GM18868 (cell line): ENCODE measurements around the gene PFKFB2.

ENCODE experiments used
- ATAC-seq: cut with Tn5 transposase; IDR thresholded peaks from one replicate; pipeline ENCODE4 v1.9.1; 2021; ENCODE audit warnings: mild to moderate bottlenecking, moderate library complexity; ENCODE audit not compliant: unreplicated experiment

The PFKFB2 gene

DNA sequence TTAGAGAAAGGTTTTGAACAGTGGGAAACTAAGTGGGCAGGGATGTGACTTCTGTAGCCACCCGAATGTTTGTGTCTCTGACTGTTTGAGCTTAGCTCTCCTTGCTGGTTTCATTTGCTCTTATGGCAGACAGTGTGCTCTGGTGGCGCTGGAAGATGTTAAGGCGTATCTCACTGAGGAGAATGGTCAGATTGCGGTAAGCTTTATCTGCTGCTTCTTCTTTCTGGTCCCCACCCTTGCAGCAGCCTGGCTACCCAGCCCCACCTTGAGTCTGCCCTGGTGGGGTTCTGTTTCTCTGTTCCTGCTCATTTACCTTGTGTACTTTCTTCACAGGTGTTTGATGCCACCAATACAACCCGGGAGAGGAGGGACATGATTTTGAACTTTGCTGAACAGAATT lies 9.9 kb downstream of the PFKFB2 start:
- ATAC-seq, result no peak

- ATAC-seq, result no peak
Observed at GRCh38 chr1:207064561-207064960, 11.5 kb downstream of the PFKFB2 start.

DNA sequence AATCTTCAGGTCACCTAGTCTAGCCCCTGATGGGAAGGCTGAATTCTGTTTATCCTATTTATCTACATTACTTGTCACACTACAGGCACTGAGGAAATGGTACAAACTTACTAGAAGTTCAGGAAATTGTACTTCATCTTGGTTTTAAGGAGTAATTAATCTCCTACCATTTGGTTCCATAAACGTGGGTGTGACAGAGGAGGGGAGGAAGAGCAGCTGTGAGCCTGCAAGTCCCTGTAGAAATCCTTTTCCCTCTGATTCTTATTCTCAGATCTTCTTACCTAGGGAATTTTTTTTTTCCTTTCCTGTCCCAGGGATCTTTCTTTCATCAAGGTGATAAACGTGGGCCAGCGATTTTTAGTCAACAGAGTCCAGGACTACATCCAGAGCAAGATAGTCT lies 14.1 kb downstream of the PFKFB2 start:
- ATAC-seq, result no peak

DNA sequence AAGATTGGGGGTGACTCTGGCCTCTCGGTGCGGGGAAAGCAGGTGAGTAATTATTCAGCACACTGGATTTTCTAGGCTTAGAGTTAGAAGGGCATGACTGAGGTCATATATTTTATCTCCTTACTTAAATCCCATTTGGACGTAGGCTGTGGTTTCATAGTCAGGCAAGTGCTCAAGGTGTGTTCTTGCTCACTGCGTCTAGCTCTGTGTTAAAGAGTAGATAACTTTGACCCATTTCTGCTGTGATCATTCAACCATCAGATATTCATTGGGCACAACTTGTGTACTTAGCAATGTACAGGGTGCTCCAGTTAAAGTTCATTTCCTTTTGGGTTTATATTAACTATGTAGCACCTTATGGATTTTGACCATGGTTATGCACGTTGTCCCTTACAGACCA lies 14.6 kb downstream of the PFKFB2 start:
- ATAC-seq, result no peak

DNA sequence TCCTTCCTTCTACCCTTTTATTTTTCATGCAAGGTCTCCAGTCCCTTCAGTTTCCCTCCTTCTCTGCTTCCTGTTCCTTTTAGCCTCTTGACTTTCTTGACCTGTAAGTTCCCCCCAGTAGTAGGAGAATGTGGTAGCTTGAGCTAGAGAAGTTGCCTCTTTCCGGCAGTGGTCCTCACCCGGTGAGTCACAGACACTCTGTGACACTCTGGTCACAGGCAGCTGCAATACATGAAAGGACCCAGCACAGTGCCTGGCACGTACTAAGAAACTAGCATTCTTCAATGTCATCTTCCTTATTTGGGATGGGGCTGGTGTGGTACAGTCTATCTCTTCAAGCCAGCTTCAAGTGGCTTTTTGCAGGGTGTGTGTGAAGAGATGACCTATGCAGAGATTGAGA lies 16.0 kb downstream of the PFKFB2 start:
- ATAC-seq, result no peak

GRCh38 chr1:207069858-207070506 lies 16.9 kb downstream of the PFKFB2 start:
- ATAC-seq, result peak; percentile 62

- no peak for ATAC-seq
Observed at GRCh38 chr1:207070811-207071210, 17.7 kb downstream of the PFKFB2 start.

- ATAC-seq, result no peak
Observed at GRCh38 chr1:207071426-207071825, 18.4 kb downstream of the PFKFB2 start.

GRCh38 chr1:207072233-207072632 lies 19.2 kb downstream of the PFKFB2 start:
- no peak for ATAC-seq

- no peak for ATAC-seq
Observed at GRCh38 chr1:207073906-207074820, 21.1 kb downstream of the PFKFB2 start.

GRCh38 chr1:207076181-207076955 lies 23.3 kb downstream of the PFKFB2 start:
- no peak for ATAC-seq

- no peak for ATAC-seq
Observed at GRCh38 chr1:207077012-207077411, 23.9 kb downstream of the PFKFB2 start.

GRCh38 chr1:207077470-207078377 lies 24.6 kb downstream of the PFKFB2 start:
- no peak for ATAC-seq

DNA sequence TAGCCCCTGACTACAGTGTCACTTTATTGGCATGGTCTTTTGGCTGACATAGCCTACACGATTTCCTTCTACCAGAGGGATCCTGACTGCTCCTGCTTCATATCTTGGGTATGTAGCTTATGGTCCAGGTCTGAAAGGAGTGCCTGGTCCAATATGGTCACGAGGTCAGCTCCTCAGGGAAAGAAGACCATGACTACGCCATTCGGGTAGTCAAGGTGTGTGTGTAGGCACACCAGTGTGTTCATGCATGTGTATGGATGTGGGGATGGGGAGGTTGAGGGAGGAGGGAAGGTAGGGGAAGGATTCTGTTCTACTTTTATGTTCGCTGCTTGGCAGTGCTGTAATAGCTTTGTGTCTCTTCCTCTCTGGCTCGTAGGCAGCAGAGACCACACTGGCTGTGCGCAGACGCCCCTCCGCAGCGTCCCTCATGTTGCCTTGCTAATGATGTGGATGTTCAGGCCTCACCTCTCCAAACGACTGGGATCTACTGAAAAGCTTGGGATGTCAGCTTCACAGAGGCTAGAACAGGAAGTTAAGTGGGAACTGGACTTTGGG lies 25.6 kb downstream of the PFKFB2 start:
- no peak for ATAC-seq

GRCh38 chr1:207079706-207080241 lies 26.7 kb downstream of the PFKFB2 start:
- ATAC-seq, result no peak

DNA sequence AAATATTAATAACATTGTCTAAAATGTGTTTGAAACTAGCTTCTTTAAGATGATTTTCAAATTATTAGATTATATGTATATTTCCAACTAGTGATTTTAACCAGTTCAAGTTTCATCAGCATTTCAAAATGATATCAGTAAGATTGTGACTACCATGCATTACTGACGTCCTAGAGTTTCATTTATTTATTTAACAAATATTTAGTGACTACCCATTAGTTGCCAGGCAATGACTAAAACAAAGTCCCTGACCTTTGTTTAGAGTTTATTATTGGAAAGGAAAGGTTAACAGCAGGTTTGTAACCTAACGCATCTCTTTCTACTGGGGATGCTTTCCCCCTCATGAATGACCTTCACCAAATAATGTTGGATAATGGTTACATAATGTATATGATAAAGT lies 28.0 kb downstream of the PFKFB2 start:
- no peak for ATAC-seq

DNA sequence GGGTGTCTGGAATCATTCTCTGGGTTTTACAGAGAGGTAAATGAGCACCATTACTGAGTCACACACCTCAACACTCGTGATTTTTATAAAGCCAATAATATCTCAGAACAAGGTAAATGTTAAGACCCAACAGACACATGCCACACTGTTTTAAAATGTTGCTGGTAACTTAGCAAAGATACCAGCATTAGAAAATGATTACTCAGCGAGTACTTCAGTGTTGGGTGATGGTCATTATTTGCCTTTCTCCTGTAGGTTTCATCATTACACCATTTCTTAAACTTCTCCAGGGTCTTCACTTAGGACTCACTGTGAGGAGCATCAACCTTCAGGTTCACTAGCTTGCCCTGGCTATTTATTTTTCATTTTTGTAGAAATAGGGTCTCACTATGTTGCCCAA lies 28.7 kb downstream of the PFKFB2 start:
- ATAC-seq, result no peak

DNA sequence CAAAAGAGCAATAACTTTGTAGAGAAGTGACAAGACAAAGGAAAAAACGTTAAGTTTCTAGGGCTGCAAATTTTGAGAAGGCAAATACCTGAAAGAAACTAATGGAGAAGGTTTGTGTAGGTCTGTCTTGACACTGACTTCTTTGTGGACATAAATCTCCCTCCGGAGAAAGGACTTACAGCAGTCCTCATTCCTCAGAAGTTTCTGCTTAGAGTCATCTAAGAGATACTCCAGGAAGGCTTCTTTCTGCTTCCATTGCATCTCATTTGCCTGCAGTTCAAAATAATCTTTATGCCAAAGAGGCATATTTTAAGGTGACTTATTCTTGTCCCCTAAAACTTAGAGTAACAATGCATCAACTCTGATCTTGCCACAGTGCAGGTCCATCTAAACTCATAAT lies 31.2 kb downstream of the PFKFB2 start:
- no peak for ATAC-seq

GRCh38 chr1:207084701-207085180 lies 31.7 kb downstream of the PFKFB2 start:
- no peak for ATAC-seq

GRCh38 chr1:207085887-207086286 lies 32.8 kb downstream of the PFKFB2 start:
- ATAC-seq, result no peak
